Measurements from ENCODE around the gene PGGT1B. TPM values are rescaled to one million over a fixed set of nuclear protein-coding genes. Genes with fewer than 3 reads are reported as not detected.

The PGGT1B gene
- total and polyA plus RNA-seq, 2 donors (not counting 1 experiment from before 2014, with no cell fraction given): 3.8 to 63.4 TPM

- H3K27me3 ChIP-seq (replicated peaks in 1 of 4; ENCODE audit: control extremely low read depth in 1 of 4, control insufficient read depth in 3 of 4, insufficient read depth in 4 of 4, low read length in 3 of 4): no peaks in the 10 kb centered on the region
- intact Hi-C loops (cut with micrococcal nuclease): no loop called here
- CTCF ChIA-PET: no interaction called here
- H3K27ac ChIP-seq (ENCODE audit: low read length in 2 of 2): no peak overlapping the region
- H3K27ac Mint-ChIP-seq: no peak overlapping the region
- ATAC-seq (ENCODE audit: low read depth): no peak
- no peak overlapping the region for H3K4me3 Mint-ChIP-seq
- H3K36me3 ChIP-seq (replicated peaks in 1 of 2; ENCODE audit: control extremely low read depth in 1 of 2, control insufficient read depth in 1 of 2, extremely low read depth in 1 of 2, insufficient read depth in 2 of 2, low read length in 1 of 2): no peaks in the 10 kb centered on the region
- no peak for TF ChIP-seq CTCF (IDR thresholded peaks at IDR 0.05)
- no peak for TF ChIP-seq EZH2 (IDR thresholded peaks at IDR 0.05; ENCODE audit: borderline replicate concordance, insufficient read depth, low read depth, low read length, poor library complexity, severe bottlenecking)
- no peak overlapping the region for H3K4me2 ChIP-seq (replicated peaks; ENCODE audit: low read depth, low read length, poor library complexity, severe bottlenecking)
- H2AFZ ChIP-seq (ENCODE audit: insufficient read depth, low read depth, low read length, poor library complexity, severe bottlenecking): no peak overlapping the region
- H3K4me1 Mint-ChIP-seq: peaks cover 10% of the 10 kb centered on the region
- WGBS (ENCODE audit: insufficient coverage): no CpG with 5 or more reads among the region's 1 CpG
- no peaks in the 10 kb centered on the region for H3K9me3 Mint-ChIP-seq (ENCODE audit: insufficient read depth)
- no peak overlapping the region for H3K9ac ChIP-seq (ENCODE audit: low read length)
- H3K79me2 ChIP-seq (ENCODE audit: control insufficient read depth, insufficient read depth, low read length): peaks cover 13% of the 10 kb centered on the region
- DNase-seq: no peak
- no peaks in the 10 kb centered on the region for H4K20me1 ChIP-seq (ENCODE audit: control insufficient read depth, insufficient read depth, low read length, poor library complexity, severe bottlenecking)
- H3K9me3 ChIP-seq (ENCODE audit: control extremely low read depth in 1 of 3, control insufficient read depth in 2 of 3, insufficient read depth in 1 of 3, low read length in 2 of 3): no peaks in the 10 kb centered on the region
- H3K4me3 ChIP-seq (ENCODE audit: control extremely low read depth in 1 of 5, extremely low read depth in 1 of 5, insufficient read depth in 1 of 5, low read depth in 2 of 5, low read length in 4 of 5): no peak overlapping the region
- POLR2A ChIA-PET: no interaction called here
- H3K4me1 ChIP-seq (ENCODE audit: control insufficient read depth in 2 of 2, insufficient read depth in 2 of 2, low read length in 2 of 2): no peaks in the 10 kb centered on the region
- H3K27me3 Mint-ChIP-seq: no peaks in the 10 kb centered on the region
Observed at GRCh38 chr5:115282131-115282530, 19.5 kb upstream of the PGGT1B start.

- H4K20me1 ChIP-seq (ENCODE audit: control insufficient read depth, insufficient read depth, low read length, poor library complexity, severe bottlenecking): no peaks in the 10 kb centered on the region
- POLR2A ChIA-PET: no interaction called here
- TF ChIP-seq CTCF (IDR thresholded peaks at IDR 0.05): no peak
- no peak for TF ChIP-seq EZH2 (IDR thresholded peaks at IDR 0.05; ENCODE audit: borderline replicate concordance, insufficient read depth, low read depth, low read length, poor library complexity, severe bottlenecking)
- Mint-ChIP-seq H3K27ac (peak overlapping the region; percentile 86), H3K9me3 (ENCODE audit: insufficient read depth) (no peaks in the 10 kb centered on the region), H3K27me3 (no peaks in the 10 kb centered on the region), H3K4me3 (peak overlapping the region; percentile 46), H3K4me1 (peaks cover 44% of the 10 kb centered on the region)
- peak; percentile 27 for DNase-seq
- no peaks in the 10 kb centered on the region for H3K9me3 ChIP-seq (ENCODE audit: control extremely low read depth in 1 of 3, control insufficient read depth in 2 of 3, insufficient read depth in 1 of 3, low read length in 2 of 3)
- peak; percentile 45 for ATAC-seq (ENCODE audit: low read depth)
- CTCF ChIA-PET: interaction anchor here (1.4 to 2.5 kb wide), 4 partner anchors 11 to 177 kb away, joined by 4 to 8 read pairs (median 4); partner anchors contain the start of genes CCDC112 and PGGT1B
- intact Hi-C loops (cut with micrococcal nuclease): loop anchor here (2.0 kb wide), 1 partner anchor 22 kb away; the partner anchor contains the start of gene CCDC112
- H3K36me3 ChIP-seq (replicated peaks in 1 of 2; ENCODE audit: control extremely low read depth in 1 of 2, control insufficient read depth in 1 of 2, extremely low read depth in 1 of 2, insufficient read depth in 2 of 2, low read length in 1 of 2): no peaks in the 10 kb centered on the region
- H3K9ac ChIP-seq (ENCODE audit: low read length): peak overlapping the region; percentile 11
- peaks cover 34 to 38% of the 10 kb centered on the region in 2 donors for H3K4me1 ChIP-seq (ENCODE audit: control insufficient read depth in 2 of 2, insufficient read depth in 2 of 2, low read length in 2 of 2)
- 14% methylated on average over 1 of the region's 3 CpGs for WGBS (ENCODE audit: insufficient coverage)
- H3K27me3 ChIP-seq (replicated peaks in 1 of 4; ENCODE audit: control extremely low read depth in 1 of 4, control insufficient read depth in 3 of 4, insufficient read depth in 4 of 4, low read length in 3 of 4): no peaks in the 10 kb centered on the region
- H3K4me3 ChIP-seq (ENCODE audit: control extremely low read depth in 1 of 5, extremely low read depth in 1 of 5, insufficient read depth in 1 of 5, low read depth in 2 of 5, low read length in 4 of 5): peak overlapping the region in 1 of 5 experiments; percentile 9
- H3K27ac ChIP-seq (ENCODE audit: low read length in 2 of 2): peak overlapping the region; percentile 9 to 71
- H2AFZ ChIP-seq (ENCODE audit: insufficient read depth, low read depth, low read length, poor library complexity, severe bottlenecking): peak overlapping the region; percentile 16
- H3K79me2 ChIP-seq (ENCODE audit: control insufficient read depth, insufficient read depth, low read length): no peaks in the 10 kb centered on the region
- H3K4me2 ChIP-seq (replicated peaks; ENCODE audit: low read depth, low read length, poor library complexity, severe bottlenecking): peak overlapping the region; percentile 49
Observed at GRCh38 chr5:115274584-115274983, 11.9 kb upstream of the PGGT1B start.

Data from B cell (primary cell).